Activated naive CD8-positive, alpha-beta T cell (primary cell): ENCODE data around the gene LPCAT1.
"Not testable (repeated sequence)": the region's sequence is repeated elsewhere in the genome, so short reads cannot be mapped to it uniquely, and the experiment has no call there.

Experiments
- H3K27ac Mint-ChIP-seq: one replicate; pipeline ENCODE4 v1.8.0; 2021; ENCODE audit warnings: mixed read lengths
- H3K27me3 Mint-ChIP-seq: one replicate; pipeline ENCODE4 v1.8.0; 2021; ENCODE audit warnings: mixed read lengths
- H3K36me3 Mint-ChIP-seq: one replicate; pipeline ENCODE4 v1.8.0; 2021; ENCODE audit warnings: mixed read lengths
- H3K4me1 Mint-ChIP-seq: one replicate; pipeline ENCODE4 v1.8.0; 2021; ENCODE audit warnings: low read depth, mixed read lengths
- H3K4me3 Mint-ChIP-seq: one replicate; pipeline ENCODE4 v1.8.0; 2021; ENCODE audit warnings: mild to moderate bottlenecking, mixed read lengths
- H3K9me3 Mint-ChIP-seq: one replicate; pipeline ENCODE4 v1.8.0; 2021; ENCODE audit warnings: low read depth, mixed read lengths

Gene LPCAT1

GRCh38 chr5:1560499-1560898 lies 36.7 kb upstream of the LPCAT1 start:
- not testable (repeated sequence) for H3K4me1 Mint-ChIP-seq, H3K36me3 Mint-ChIP-seq, H3K4me3 Mint-ChIP-seq, H3K27ac Mint-ChIP-seq, H3K9me3 Mint-ChIP-seq, H3K27me3 Mint-ChIP-seq

- no peak overlapping the region for H3K4me3 Mint-ChIP-seq
- peaks cover 2% of the 10 kb centered on the region for H3K27me3 Mint-ChIP-seq
- H3K4me1 Mint-ChIP-seq: no peaks in the 10 kb centered on the region
- H3K27ac Mint-ChIP-seq: no peak overlapping the region
- H3K36me3 Mint-ChIP-seq: no peaks in the 10 kb centered on the region
- no peaks in the 10 kb centered on the region for H3K9me3 Mint-ChIP-seq
These were observed 35.2 kb upstream of the LPCAT1 start for GRCh38 chr5:1558944-1559343.

- Mint-ChIP-seq H3K36me3 (no peaks in the 10 kb centered on the region), H3K27ac (no peak overlapping the region), H3K4me3 (no peak overlapping the region)
These were observed 33.5 kb upstream of the LPCAT1 start for GRCh38 chr5:1557114-1557873.

GRCh38 chr5:1555808-1556731 lies 32.3 kb upstream of the LPCAT1 start:
- no peak overlapping the region for H3K27ac Mint-ChIP-seq
- H3K36me3 Mint-ChIP-seq: no peaks in the 10 kb centered on the region
- no peak overlapping the region for H3K4me3 Mint-ChIP-seq
- H3K9me3 Mint-ChIP-seq: no peaks in the 10 kb centered on the region
- no peaks in the 10 kb centered on the region for H3K4me1 Mint-ChIP-seq
- peaks cover 2% of the 10 kb centered on the region for H3K27me3 Mint-ChIP-seq

More at GRCh38 chr5:1557114-1557873, 33.5 kb upstream of the LPCAT1 start:
- H3K9me3 Mint-ChIP-seq: no peaks in the 10 kb centered on the region
- H3K27me3 Mint-ChIP-seq: peaks cover 2% of the 10 kb centered on the region
- H3K4me1 Mint-ChIP-seq: no peaks in the 10 kb centered on the region

- Mint-ChIP-seq H3K4me1 (no peaks in the 10 kb centered on the region), H3K27me3 (peaks cover 2% of the 10 kb centered on the region), H3K36me3 (no peaks in the 10 kb centered on the region), H3K9me3 (no peaks in the 10 kb centered on the region), H3K27ac (no peak overlapping the region), H3K4me3 (no peak overlapping the region)
These were observed 31.4 kb upstream of the LPCAT1 start for GRCh38 chr5:1555011-1555807.

- Mint-ChIP-seq H3K4me3 (no peak overlapping the region), H3K27me3 (peaks cover 2% of the 10 kb centered on the region), H3K4me1 (no peaks in the 10 kb centered on the region), H3K27ac (no peak overlapping the region), H3K36me3 (no peaks in the 10 kb centered on the region), H3K9me3 (no peaks in the 10 kb centered on the region)
These were observed 30.7 kb upstream of the LPCAT1 start for GRCh38 chr5:1554410-1554967.

- Mint-ChIP-seq H3K4me1 (no peaks in the 10 kb centered on the region), H3K4me3 (no peak overlapping the region), H3K36me3 (no peaks in the 10 kb centered on the region), H3K9me3 (no peaks in the 10 kb centered on the region), H3K27ac (no peak overlapping the region), H3K27me3 (no peaks in the 10 kb centered on the region)
These were observed 30.0 kb upstream of the LPCAT1 start for GRCh38 chr5:1553539-1554409.

GRCh38 chr5:1552521-1553255 lies 28.9 kb upstream of the LPCAT1 start:
- H3K4me3 Mint-ChIP-seq: no peak overlapping the region
- H3K27me3 Mint-ChIP-seq: no peaks in the 10 kb centered on the region
- peaks cover 3% of the 10 kb centered on the region for H3K36me3 Mint-ChIP-seq
- H3K27ac Mint-ChIP-seq: no peak overlapping the region
- no peaks in the 10 kb centered on the region for H3K9me3 Mint-ChIP-seq
- H3K4me1 Mint-ChIP-seq: no peaks in the 10 kb centered on the region

- H3K4me3 Mint-ChIP-seq: no peak overlapping the region
- no peak overlapping the region for H3K27ac Mint-ChIP-seq
- peaks cover 3% of the 10 kb centered on the region for H3K36me3 Mint-ChIP-seq
- H3K9me3 Mint-ChIP-seq: no peaks in the 10 kb centered on the region
- no peaks in the 10 kb centered on the region for H3K27me3 Mint-ChIP-seq
- no peaks in the 10 kb centered on the region for H3K4me1 Mint-ChIP-seq
These were observed 27.9 kb upstream of the LPCAT1 start for GRCh38 chr5:1551426-1552301.

- Mint-ChIP-seq H3K27ac (no peak overlapping the region), H3K4me1 (no peaks in the 10 kb centered on the region), H3K36me3 (peaks cover 3% of the 10 kb centered on the region), H3K27me3 (no peaks in the 10 kb centered on the region), H3K9me3 (no peaks in the 10 kb centered on the region), H3K4me3 (no peak overlapping the region)
These were observed 26.7 kb upstream of the LPCAT1 start for GRCh38 chr5:1550287-1551076.

GRCh38 chr5:1549475-1550030 lies 25.8 kb upstream of the LPCAT1 start:
- no peak overlapping the region for H3K27ac Mint-ChIP-seq

More at GRCh38 chr5:1549475-1550030, 25.8 kb upstream of the LPCAT1 start:
- no peaks in the 10 kb centered on the region for H3K9me3 Mint-ChIP-seq
- no peaks in the 10 kb centered on the region for H3K4me1 Mint-ChIP-seq
- H3K4me3 Mint-ChIP-seq: no peak overlapping the region
- H3K27me3 Mint-ChIP-seq: no peaks in the 10 kb centered on the region
- peaks cover 3% of the 10 kb centered on the region for H3K36me3 Mint-ChIP-seq
